T-helper 2 cell (primary cell): ENCODE data around the gene ZRANB1.

Experiments
- DNase-seq, 5 experiments: peaks; one replicate each; pipeline versions ENCODE4 v3.0.0 to v3.0.0-alpha.2; 2012 to 2022

The ZRANB1 gene

GRCh38 chr10:124996127-124996853 is 54.4 kb downstream of the ZRANB1 start:
- DNase-seq = no peak

- DNase-seq = no peak
Observed at GRCh38 chr10:124996854-124997215, 54.9 kb downstream of the ZRANB1 start.

GRCh38 chr10:124997306-124997705 is 55.4 kb downstream of the ZRANB1 start:
- DNase-seq = no peak

- DNase-seq = no peak
Observed at GRCh38 chr10:124997771-124998623, 56.1 kb downstream of the ZRANB1 start.

- no peak for DNase-seq
Observed at GRCh38 chr10:124998624-124999291, 56.8 kb downstream of the ZRANB1 start.

- DNase-seq = no peak
Observed at GRCh38 chr10:124999433-125000365, 57.8 kb downstream of the ZRANB1 start.

GRCh38 chr10:125000366-125001312 is 58.7 kb downstream of the ZRANB1 start:
- DNase-seq = peak in 1 of 5 experiments; percentile 17

GRCh38 chr10:125001313-125002046 is 59.6 kb downstream of the ZRANB1 start:
- no peak for DNase-seq

GRCh38 chr10:125002047-125002422 is 60.1 kb downstream of the ZRANB1 start:
- no peak for DNase-seq

GRCh38 chr10:125002423-125003145 is 60.7 kb downstream of the ZRANB1 start:
- no peak for DNase-seq

GRCh38 chr10:125003146-125003900 is 61.4 kb downstream of the ZRANB1 start:
- no peak for DNase-seq

- DNase-seq = no peak
Observed at GRCh38 chr10:125003901-125004467, 62.1 kb downstream of the ZRANB1 start.

GRCh38 chr10:125004571-125005311 is 62.8 kb downstream of the ZRANB1 start:
- DNase-seq = no peak

- no peak for DNase-seq
Observed at GRCh38 chr10:125005312-125006187, 63.6 kb downstream of the ZRANB1 start.

- DNase-seq = no peak
Observed at GRCh38 chr10:125006188-125006680, 64.3 kb downstream of the ZRANB1 start.

- no peak for DNase-seq
Observed at GRCh38 chr10:125006921-125007426, 65.1 kb downstream of the ZRANB1 start.
